NCI-H1436 (cell line): ENCODE results near the gene ACP2.
"Not testable (repeated sequence)": the region's sequence is repeated elsewhere in the genome, so short reads cannot be mapped to it uniquely, and the experiment has no call there.

Experiments used
- DNase-seq: peaks from one replicate; lab custom pipeline; 2025; lab: John Stamatoyannopoulos, UW

The ACP2 gene

DNA sequence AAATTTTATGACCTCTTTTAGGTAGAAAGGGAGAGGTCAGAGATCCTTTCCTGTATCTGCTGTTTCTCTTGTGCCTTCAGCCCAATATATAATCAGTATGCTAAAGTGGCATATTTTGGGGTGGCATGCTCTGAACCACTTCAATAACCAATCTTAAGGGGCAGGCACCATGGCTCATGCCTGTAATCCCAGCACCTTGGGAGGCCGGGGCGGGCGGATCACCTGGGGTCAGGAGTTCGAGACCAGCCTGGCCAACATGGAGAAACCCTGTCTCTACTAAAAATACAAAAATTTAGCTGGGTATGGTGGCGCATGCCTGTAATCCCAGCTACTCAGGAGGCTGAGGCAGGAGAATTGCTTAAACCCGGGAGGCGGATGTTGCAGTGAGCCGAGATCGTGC, 50.5 kb downstream of the ACP2 start:
- DNase-seq = not testable (repeated sequence)

DNA sequence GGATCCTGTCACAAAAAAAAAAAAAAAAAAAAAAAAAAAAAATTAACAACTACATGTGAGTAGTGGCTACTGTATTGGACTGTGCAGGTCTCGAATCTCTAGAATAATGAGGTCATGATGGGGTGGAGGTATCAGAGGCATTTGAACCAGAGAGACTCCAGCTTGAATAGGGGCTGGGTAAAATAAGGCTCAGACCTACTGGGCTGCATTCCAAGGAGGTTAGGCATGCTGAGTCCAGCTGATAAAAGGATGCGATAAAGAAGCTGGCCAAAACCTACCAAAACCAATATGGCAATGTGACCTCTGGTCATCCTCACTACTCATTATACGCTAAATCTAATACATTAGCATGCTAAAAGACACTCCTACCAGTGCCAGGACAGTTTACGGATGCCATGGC, 56.5 kb downstream of the ACP2 start:
- no peak for DNase-seq

DNA sequence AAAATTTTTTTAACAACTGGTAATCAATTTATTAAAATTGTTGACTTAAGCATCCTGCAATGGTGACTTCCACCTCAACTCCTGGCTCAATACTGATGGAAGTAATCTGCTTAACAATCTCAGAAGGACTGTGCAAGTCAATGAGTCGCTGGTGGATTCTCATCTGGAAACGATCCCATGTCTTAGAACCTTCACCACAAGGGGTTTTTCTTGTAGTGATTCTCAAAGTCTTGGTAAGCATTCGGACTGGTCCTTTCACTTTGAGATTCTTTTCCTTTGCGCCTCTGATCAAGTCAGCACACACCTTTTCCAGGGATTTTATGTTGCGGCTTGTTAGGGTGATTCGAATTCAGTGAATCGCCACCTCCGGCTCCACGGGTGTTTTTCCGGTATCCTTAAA, 57.5 kb downstream of the ACP2 start:
- DNase-seq = not testable (repeated sequence)
